CD4-positive, alpha-beta T cell (primary cell): ENCODE results near the gene CDK16. TPM values are rescaled to one million over a fixed set of nuclear protein-coding genes. Genes with fewer than 3 reads are reported as not detected.

Experiments
- ATAC-seq: fragments of 200-7000 bp; cut with Tn5 transposase; one replicate; pipeline ENCODE4 v1.10.0; 2022; ENCODE audit warnings: mild to moderate bottlenecking; ENCODE audit not compliant: poor library complexity
- CTCF ChIA-PET: fragments of 350-600 bp; sonication (Branson Sonifier 250); formaldehyde crosslinking; loops from one replicate; lab custom pipeline; 2021; ENCODE audit warnings: antibody characterized with exemption, inconsistent platforms; lab: Charles Lee
- POLR2A ChIA-PET: fragments of 350-600 bp; sonication (Branson Sonifier 250); formaldehyde crosslinking; loops from one replicate; lab custom pipeline; 2021; ENCODE audit warnings: antibody characterized with exemption, inconsistent platforms; lab: Charles Lee
- DNase-seq, 14 experiments: peaks; one replicate each; pipeline ENCODE4 v3.0.0-alpha.2; 2013 to 2020; ENCODE audit warnings: mixed read lengths in 2 of 14
- H3K27ac ChIP-seq, 2 donors: one replicate each; pipeline versions ENCODE4 v1.5.1 to v1.7.0; 2013; ENCODE audit warnings: low read length in 2 of 2, low read depth in 1 of 2, mild to moderate bottlenecking in 1 of 2
- H3K27me3 ChIP-seq, 2 experiments: 1 replicate in 1 of 2; 2 replicates in 1 of 2; pipeline versions ENCODE4 v1.6.1 to v1.7.0; 2013; ENCODE audit warnings: low read length in 2 of 2, control low read depth in 1 of 2, mild to moderate bottlenecking in 1 of 2, moderate library complexity in 1 of 2; ENCODE audit not compliant: insufficient read depth in 2 of 2, control insufficient read depth in 1 of 2
- H3K36me3 ChIP-seq: one replicate; pipeline ENCODE4 v1.6.1; 2013; ENCODE audit warnings: low read length, control low read depth; ENCODE audit not compliant: insufficient read depth
- H3K4me1 ChIP-seq: one replicate; pipeline ENCODE4 v1.6.1; 2013; ENCODE audit warnings: low read length, control low read depth; ENCODE audit not compliant: insufficient read depth
- H3K4me3 ChIP-seq: one replicate; pipeline ENCODE4 v1.5.1; 2013; ENCODE audit warnings: mild to moderate bottlenecking, low read length, moderate library complexity
- H3K9me3 ChIP-seq, 2 experiments: 1 replicate in 1 of 2; 2 replicates in 1 of 2; pipeline versions ENCODE4 v1.6.1 to v1.7.0; 2013; ENCODE audit warnings: low read length in 2 of 2, mild to moderate bottlenecking in 2 of 2, control low read depth in 1 of 2, moderate library complexity in 1 of 2; ENCODE audit not compliant: control insufficient read depth in 1 of 2, insufficient read depth in 1 of 2
- H3K27ac Mint-ChIP-seq: one replicate; pipeline ENCODE4 v1.8.0; 2020; ENCODE audit warnings: mixed read lengths
- H3K27me3 Mint-ChIP-seq: one replicate; pipeline ENCODE4 v1.8.0; 2021; ENCODE audit warnings: mixed read lengths
- H3K36me3 Mint-ChIP-seq: one replicate; pipeline ENCODE4 v1.8.0; 2021; ENCODE audit warnings: low read depth, mixed read lengths
- H3K4me1 Mint-ChIP-seq: one replicate; pipeline ENCODE4 v1.8.0; 2021; ENCODE audit warnings: low read depth, mixed read lengths
- H3K4me3 Mint-ChIP-seq: one replicate; pipeline ENCODE4 v1.8.0; 2020; ENCODE audit warnings: mild to moderate bottlenecking, mixed read lengths
- H3K9me3 Mint-ChIP-seq: one replicate; pipeline ENCODE4 v1.8.0; 2020; ENCODE audit warnings: mixed read lengths
- CTCF ChIP-seq: fragments of 200-600 bp; IDR thresholded peaks from one replicate; pipeline ENCODE4 v1.8.0; 2022; ENCODE audit warnings: antibody characterized with exemption, mild to moderate bottlenecking
- intact Hi-C, 2 experiments: fragments of 100-400 bp; cut with DNase I in 1 of 2; cut with micrococcal nuclease in 1 of 2; formaldehyde crosslinking; loops; one replicate each; pipeline versions ENCODE4 v1.15.1 to v1.9.0; 2023 to 2025; cut with DNase I, micrococcal nuclease
- total RNA-seq, 174 experiments: library from RNA in 2 of 174; stranded (reverse) in 2 of 174; gene quantifications; one replicate each; pipeline ENCODE4 v1.2.3 and lab custom pipeline; 2021 to 2026

Gene CDK16
- total RNA-seq, 2 experiments from 2014 or later: 182 to 190 TPM

- H3K27me3 Mint-ChIP-seq: no peaks in the 10 kb centered on the region
- H3K9me3 Mint-ChIP-seq: no peaks in the 10 kb centered on the region
- no peak overlapping the region for H3K4me3 Mint-ChIP-seq
- Histone ChIP-seq H3K4me1 (no peaks in the 10 kb centered on the region), H3K4me3 (no peak overlapping the region), H3K36me3 (peaks cover 84% of the 10 kb centered on the region), H3K27me3 (no peaks in the 10 kb centered on the region), H3K9me3 (no peaks in the 10 kb centered on the region), H3K27ac (no peak overlapping the region)
- intact Hi-C loops: no loop called here
- ATAC-seq (no peak), DNase-seq (peak in 1 of 14 experiments; percentile 1)
- no peaks in the 10 kb centered on the region for H3K4me1 Mint-ChIP-seq
- POLR2A ChIA-PET: no interaction called here
- no peak for TF ChIP-seq CTCF
- CTCF ChIA-PET: no interaction called here
- no peak overlapping the region for H3K27ac Mint-ChIP-seq
- H3K36me3 Mint-ChIP-seq: peaks cover 52% of the 10 kb centered on the region
These were observed 42.9 kb upstream of the CDK16 start for GRCh38 chrX:47175588-47175980.

- Mint-ChIP-seq H3K27ac (no peak overlapping the region), H3K4me3 (no peak overlapping the region), H3K36me3 (peaks cover 56% of the 10 kb centered on the region), H3K27me3 (no peaks in the 10 kb centered on the region), H3K9me3 (no peaks in the 10 kb centered on the region), H3K4me1 (no peaks in the 10 kb centered on the region)
- H3K4me3 ChIP-seq: no peak overlapping the region
- intact Hi-C loops: no loop called here
- ChIA-PET POLR2A (no interaction called here), CTCF (no interaction called here)
- no peaks in the 10 kb centered on the region for H3K9me3 ChIP-seq
- H3K27me3 ChIP-seq: no peaks in the 10 kb centered on the region
- ATAC-seq (no peak), DNase-seq (peak in 1 of 14 experiments; percentile 1)
- H3K4me1 ChIP-seq: no peaks in the 10 kb centered on the region
- peaks cover 84% of the 10 kb centered on the region for H3K36me3 ChIP-seq
- no peak overlapping the region for H3K27ac ChIP-seq
- TF ChIP-seq CTCF: no peak
These were observed 42.3 kb upstream of the CDK16 start for GRCh38 chrX:47176101-47176740.

DNA sequence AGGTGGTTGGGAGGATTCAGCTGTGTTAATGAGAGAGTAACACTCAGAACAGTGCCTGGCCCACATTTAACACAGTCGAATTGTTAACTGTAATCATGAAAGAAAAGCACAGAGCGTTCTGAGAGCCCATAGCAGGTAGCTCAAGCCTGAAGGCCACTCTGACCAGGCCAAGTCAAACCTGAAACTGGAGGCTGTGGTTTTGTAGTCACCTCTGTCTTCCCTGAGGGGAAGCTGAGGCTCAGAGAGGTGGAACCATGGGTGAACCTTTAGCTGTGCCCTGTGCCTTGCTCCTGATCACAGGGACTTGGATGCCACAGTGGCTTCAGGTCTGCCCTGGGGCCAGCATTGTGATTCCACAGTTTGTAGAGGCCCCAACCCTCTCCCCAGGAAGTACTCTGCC lies 41.4 kb upstream of the CDK16 start:
- Mint-ChIP-seq H3K4me1 (no peaks in the 10 kb centered on the region), H3K36me3 (peaks cover 56% of the 10 kb centered on the region), H3K4me3 (no peak overlapping the region), H3K9me3 (no peaks in the 10 kb centered on the region), H3K27me3 (no peaks in the 10 kb centered on the region), H3K27ac (no peak overlapping the region)
- H3K9me3 ChIP-seq: no peaks in the 10 kb centered on the region
- ATAC-seq (no peak), DNase-seq (no peak)
- no peaks in the 10 kb centered on the region for H3K4me1 ChIP-seq
- peaks cover 89% of the 10 kb centered on the region for H3K36me3 ChIP-seq
- POLR2A ChIA-PET: no interaction called here
- CTCF ChIA-PET: no interaction called here
- no peak overlapping the region for H3K4me3 ChIP-seq
- no peaks in the 10 kb centered on the region for H3K27me3 ChIP-seq
- TF ChIP-seq CTCF: no peak
- H3K27ac ChIP-seq: no peak overlapping the region
- intact Hi-C loops: no loop called here
